ENCODE data around the gene AKAP11.

Gene AKAP11

GRCh38 chr13:42239161-42239560 is 32.8 kb upstream of the AKAP11 start:
- Histone ChIP-seq H3K79me1 (ENCODE audit: low read length) (no peaks in the 10 kb centered on the region), H4K12ac (ENCODE audit: low read depth, low read length) (no peak overlapping the region), H2AFZ (ENCODE audit: insufficient read depth, low read length, poor library complexity) (no peak overlapping the region), H3K27ac (ENCODE audit: low read depth, low read length) (no peak overlapping the region), H3K9me3 (ENCODE audit: insufficient read depth, low read depth, low read length) (no peaks in the 10 kb centered on the region), H3K18ac (ENCODE audit: low read length) (no peak overlapping the region), H2BK5ac (ENCODE audit: low read depth, low read length, poor library complexity) (no peak overlapping the region), H3K23ac (ENCODE audit: low read length) (no peak overlapping the region), H3K4me1 (ENCODE audit: control insufficient read depth in 1 of 2, insufficient read depth in 2 of 2, low read length in 2 of 2) (no peaks in the 10 kb centered on the region), H2AK5ac (ENCODE audit: low read length) (no peak overlapping the region), H4K8ac (ENCODE audit: low read depth, low read length) (no peak overlapping the region), H3K9ac (ENCODE audit: low read length) (no peak overlapping the region), H3K14ac (ENCODE audit: low read length) (no peak overlapping the region), H2BK12ac (ENCODE audit: low read length) (no peak overlapping the region), H2BK120ac (ENCODE audit: insufficient read depth, low read length, poor library complexity) (no peak overlapping the region), H3K36me3 (ENCODE audit: control insufficient read depth in 1 of 2, insufficient read depth in 2 of 2, low read length in 2 of 2) (no peaks in the 10 kb centered on the region), H4K91ac (ENCODE audit: low read depth, low read length) (no peak overlapping the region), H3K79me2 (ENCODE audit: control insufficient read depth, insufficient read depth, low read length, poor library complexity) (no peaks in the 10 kb centered on the region), H3K27me3 (ENCODE audit: insufficient read depth, low read length) (no peaks in the 10 kb centered on the region), H3K4me3 (ENCODE audit: low read depth, low read length) (no peak overlapping the region), H3K4me2 (ENCODE audit: low read length) (no peak overlapping the region), H3K4ac (ENCODE audit: low read depth, low read length) (no peak overlapping the region)
- DNase-seq = no peak
- no CpG with 5 or more reads among the region's 1 CpG for WGBS (ENCODE audit: extremely low coverage, insufficient coverage, insufficient read length)

- Histone ChIP-seq H3K23ac (ENCODE audit: low read length) (no peak overlapping the region), H2BK120ac (ENCODE audit: insufficient read depth, low read length, poor library complexity) (no peak overlapping the region), H3K9ac (ENCODE audit: low read length) (no peak overlapping the region), H3K4ac (ENCODE audit: low read depth, low read length) (no peak overlapping the region), H3K4me3 (ENCODE audit: low read depth, low read length) (no peak overlapping the region), H4K12ac (ENCODE audit: low read depth, low read length) (no peak overlapping the region), H3K9me3 (ENCODE audit: insufficient read depth, low read depth, low read length) (no peaks in the 10 kb centered on the region), H4K8ac (ENCODE audit: low read depth, low read length) (no peak overlapping the region), H2BK5ac (ENCODE audit: low read depth, low read length, poor library complexity) (no peak overlapping the region), H3K79me1 (ENCODE audit: low read length) (no peaks in the 10 kb centered on the region), H2BK12ac (ENCODE audit: low read length) (no peak overlapping the region), H3K14ac (ENCODE audit: low read length) (no peak overlapping the region), H3K18ac (ENCODE audit: low read length) (no peak overlapping the region), H3K36me3 (ENCODE audit: control insufficient read depth in 1 of 2, insufficient read depth in 2 of 2, low read length in 2 of 2) (no peaks in the 10 kb centered on the region), H3K4me2 (ENCODE audit: low read length) (no peak overlapping the region), H3K27ac (ENCODE audit: low read depth, low read length) (no peak overlapping the region), H2AK5ac (ENCODE audit: low read length) (no peak overlapping the region), H3K4me1 (ENCODE audit: control insufficient read depth in 1 of 2, insufficient read depth in 2 of 2, low read length in 2 of 2) (no peaks in the 10 kb centered on the region), H2AFZ (ENCODE audit: insufficient read depth, low read length, poor library complexity) (no peak overlapping the region), H3K27me3 (ENCODE audit: insufficient read depth, low read length) (no peaks in the 10 kb centered on the region), H4K91ac (ENCODE audit: low read depth, low read length) (no peak overlapping the region), H3K79me2 (ENCODE audit: control insufficient read depth, insufficient read depth, low read length, poor library complexity) (no peaks in the 10 kb centered on the region)
- no peak for DNase-seq
These were observed 32.3 kb upstream of the AKAP11 start for GRCh38 chr13:42239644-42240043.

DNA sequence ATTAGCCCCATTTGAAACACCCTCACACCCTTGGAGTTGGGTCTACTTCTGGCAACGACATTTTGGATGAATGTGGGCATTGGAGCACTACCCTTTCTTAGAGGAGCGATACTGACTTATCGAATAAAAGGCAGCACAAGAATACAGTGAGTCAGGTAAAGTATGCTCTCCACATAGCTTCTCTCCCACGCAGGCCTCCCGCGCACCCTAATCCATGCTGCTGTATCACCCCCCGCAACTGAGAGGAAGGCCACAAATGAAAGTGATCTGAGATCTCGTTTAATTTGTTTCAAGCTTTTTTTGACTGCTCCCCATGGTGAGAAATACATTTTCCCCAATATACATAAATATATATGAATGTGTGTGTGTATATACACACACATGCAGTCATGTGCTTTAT is 25.4 kb upstream of the AKAP11 start:
- H3K18ac ChIP-seq (ENCODE audit: low read length) = no peak overlapping the region
- no peak overlapping the region for H3K27ac ChIP-seq (ENCODE audit: low read depth, low read length)
- H3K9me3 ChIP-seq (ENCODE audit: insufficient read depth, low read depth, low read length) = peaks cover 1% of the 10 kb centered on the region
- no peak overlapping the region for H3K4me3 ChIP-seq (ENCODE audit: low read depth, low read length)
- H2BK120ac ChIP-seq (ENCODE audit: insufficient read depth, low read length, poor library complexity) = no peak overlapping the region
- H2AK5ac ChIP-seq (ENCODE audit: low read length) = no peak overlapping the region
- no peak overlapping the region for H3K9ac ChIP-seq (ENCODE audit: low read length)
- H2BK12ac ChIP-seq (ENCODE audit: low read length) = no peak overlapping the region
- H2AFZ ChIP-seq (ENCODE audit: insufficient read depth, low read length, poor library complexity) = no peak overlapping the region
- no peak overlapping the region for H4K8ac ChIP-seq (ENCODE audit: low read depth, low read length)
- no peak overlapping the region for H4K12ac ChIP-seq (ENCODE audit: low read depth, low read length)
- no peak overlapping the region for H2BK5ac ChIP-seq (ENCODE audit: low read depth, low read length, poor library complexity)
- no peaks in the 10 kb centered on the region for H3K4me1 ChIP-seq (ENCODE audit: control insufficient read depth in 1 of 2, insufficient read depth in 2 of 2, low read length in 2 of 2)
- H3K4me2 ChIP-seq (ENCODE audit: low read length) = no peak overlapping the region
- H3K14ac ChIP-seq (ENCODE audit: low read length) = no peak overlapping the region
- no peak overlapping the region for H4K91ac ChIP-seq (ENCODE audit: low read depth, low read length)
- H3K23ac ChIP-seq (ENCODE audit: low read length) = no peak overlapping the region
- no peaks in the 10 kb centered on the region for H3K79me2 ChIP-seq (ENCODE audit: control insufficient read depth, insufficient read depth, low read length, poor library complexity)
- no peak for DNase-seq
- no peaks in the 10 kb centered on the region for H3K79me1 ChIP-seq (ENCODE audit: low read length)
- no peak overlapping the region for H3K4ac ChIP-seq (ENCODE audit: low read depth, low read length)
- H3K36me3 ChIP-seq (ENCODE audit: control insufficient read depth in 1 of 2, insufficient read depth in 2 of 2, low read length in 2 of 2) = no peaks in the 10 kb centered on the region
- WGBS (ENCODE audit: extremely low coverage, insufficient coverage, insufficient read length) = no CpG with 5 or more reads among the region's 8 CpGs
- no peaks in the 10 kb centered on the region for H3K27me3 ChIP-seq (ENCODE audit: insufficient read depth, low read length)

DNA sequence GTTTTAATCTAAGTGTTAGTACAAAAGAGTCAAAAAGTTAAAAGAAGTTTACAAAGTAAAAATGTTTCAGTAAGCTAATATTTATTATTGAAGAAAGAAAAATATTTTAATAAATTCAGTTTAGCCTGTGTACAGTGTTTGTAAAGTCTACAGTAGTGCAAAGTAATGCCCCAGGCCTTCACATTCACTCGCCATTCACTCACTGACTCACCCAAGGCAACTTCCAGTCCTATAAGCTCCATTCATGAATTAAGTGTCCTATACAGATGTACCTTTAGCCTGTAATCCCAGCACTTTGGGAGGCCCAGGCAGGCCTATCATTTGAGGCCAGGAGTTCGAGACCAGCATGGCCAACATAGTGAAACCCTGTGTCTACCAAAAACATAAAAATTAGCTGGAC is 24.1 kb upstream of the AKAP11 start:
- DNase-seq = no peak
- Histone ChIP-seq H3K4ac (ENCODE audit: low read depth, low read length) (no peak overlapping the region), H2BK120ac (ENCODE audit: insufficient read depth, low read length, poor library complexity) (no peak overlapping the region), H3K27ac (ENCODE audit: low read depth, low read length) (no peak overlapping the region), H2BK5ac (ENCODE audit: low read depth, low read length, poor library complexity) (no peak overlapping the region), H3K27me3 (ENCODE audit: insufficient read depth, low read length) (no peaks in the 10 kb centered on the region), H3K36me3 (ENCODE audit: control insufficient read depth in 1 of 2, insufficient read depth in 2 of 2, low read length in 2 of 2) (no peaks in the 10 kb centered on the region), H3K4me3 (ENCODE audit: low read depth, low read length) (no peak overlapping the region), H3K4me1 (ENCODE audit: control insufficient read depth in 1 of 2, insufficient read depth in 2 of 2, low read length in 2 of 2) (no peaks in the 10 kb centered on the region), H3K9me3 (ENCODE audit: insufficient read depth, low read depth, low read length) (peaks cover 1% of the 10 kb centered on the region), H3K14ac (ENCODE audit: low read length) (no peak overlapping the region), H3K18ac (ENCODE audit: low read length) (no peak overlapping the region), H3K23ac (ENCODE audit: low read length) (no peak overlapping the region), H2BK12ac (ENCODE audit: low read length) (no peak overlapping the region), H3K79me2 (ENCODE audit: control insufficient read depth, insufficient read depth, low read length, poor library complexity) (no peaks in the 10 kb centered on the region), H2AFZ (ENCODE audit: insufficient read depth, low read length, poor library complexity) (no peak overlapping the region), H4K91ac (ENCODE audit: low read depth, low read length) (no peak overlapping the region), H4K8ac (ENCODE audit: low read depth, low read length) (no peak overlapping the region), H3K79me1 (ENCODE audit: low read length) (no peaks in the 10 kb centered on the region), H3K4me2 (ENCODE audit: low read length) (no peak overlapping the region), H3K9ac (ENCODE audit: low read length) (no peak overlapping the region), H4K12ac (ENCODE audit: low read depth, low read length) (no peak overlapping the region), H2AK5ac (ENCODE audit: low read length) (no peak overlapping the region)
- no CpG with 5 or more reads among the region's 2 CpGs for WGBS (ENCODE audit: extremely low coverage, insufficient coverage, insufficient read length)

GRCh38 chr13:42255886-42256285 is 16.1 kb upstream of the AKAP11 start:
- no peaks in the 10 kb centered on the region for H3K79me1 ChIP-seq (ENCODE audit: low read length)
- no peak overlapping the region for H3K14ac ChIP-seq (ENCODE audit: low read length)
- no peak overlapping the region for H3K4ac ChIP-seq (ENCODE audit: low read depth, low read length)
- H4K91ac ChIP-seq (ENCODE audit: low read depth, low read length) = no peak overlapping the region
- H2AK5ac ChIP-seq (ENCODE audit: low read length) = no peak overlapping the region
- no peak overlapping the region for H2BK12ac ChIP-seq (ENCODE audit: low read length)
- no peak overlapping the region for H2BK5ac ChIP-seq (ENCODE audit: low read depth, low read length, poor library complexity)
- no peaks in the 10 kb centered on the region for H3K79me2 ChIP-seq (ENCODE audit: control insufficient read depth, insufficient read depth, low read length, poor library complexity)
- no peak for DNase-seq
- H3K36me3 ChIP-seq (ENCODE audit: control insufficient read depth in 1 of 2, insufficient read depth in 2 of 2, low read length in 2 of 2) = no peaks in the 10 kb centered on the region
- H3K27me3 ChIP-seq (ENCODE audit: insufficient read depth, low read length) = no peaks in the 10 kb centered on the region
- no peak overlapping the region for H2BK120ac ChIP-seq (ENCODE audit: insufficient read depth, low read length, poor library complexity)
- H2AFZ ChIP-seq (ENCODE audit: insufficient read depth, low read length, poor library complexity) = no peak overlapping the region
- H3K23ac ChIP-seq (ENCODE audit: low read length) = no peak overlapping the region
- H3K4me2 ChIP-seq (ENCODE audit: low read length) = no peak overlapping the region
- no peak overlapping the region for H3K18ac ChIP-seq (ENCODE audit: low read length)
- no peak overlapping the region for H3K9ac ChIP-seq (ENCODE audit: low read length)
- no CpG with 5 or more reads among the region's 5 CpGs for WGBS (ENCODE audit: extremely low coverage, insufficient coverage, insufficient read length)
- no peaks in the 10 kb centered on the region for H3K9me3 ChIP-seq (ENCODE audit: insufficient read depth, low read depth, low read length)
- no peak overlapping the region for H3K4me3 ChIP-seq (ENCODE audit: low read depth, low read length)
- H4K12ac ChIP-seq (ENCODE audit: low read depth, low read length) = no peak overlapping the region
- H3K4me1 ChIP-seq (ENCODE audit: control insufficient read depth in 1 of 2, insufficient read depth in 2 of 2, low read length in 2 of 2) = no peaks in the 10 kb centered on the region
- H3K27ac ChIP-seq (ENCODE audit: low read depth, low read length) = no peak overlapping the region
- H4K8ac ChIP-seq (ENCODE audit: low read depth, low read length) = no peak overlapping the region
